ENCODE data around the gene RCAN2.

RCAN2 gene

DNA sequence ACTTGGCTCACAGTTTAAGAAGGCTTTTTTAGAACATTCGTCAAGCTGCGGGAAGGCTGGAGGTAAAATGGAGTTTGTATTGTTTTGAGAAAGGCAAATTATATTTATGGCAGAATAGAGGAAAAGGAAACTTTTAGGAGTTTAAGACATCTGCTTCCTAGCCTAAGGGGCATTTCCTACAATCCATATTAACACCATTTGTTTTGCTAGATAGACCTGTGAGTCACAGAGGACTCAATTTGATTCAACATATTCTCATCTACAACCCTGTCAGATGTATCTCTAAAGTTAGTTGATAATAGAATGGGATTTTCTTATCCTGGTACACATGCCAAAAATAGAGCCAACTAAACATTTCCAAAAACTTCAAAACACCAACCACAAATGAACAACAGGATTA is 35.0 kb downstream of the RCAN2 start:
- H3K4me1 ChIP-seq (ENCODE audit: control insufficient read depth, insufficient read depth, low read length) = no peaks in the 10 kb centered on the region
- H3K36me3 ChIP-seq (ENCODE audit: control insufficient read depth, insufficient read depth, low read length) = no peaks in the 10 kb centered on the region
- H3K9ac ChIP-seq (ENCODE audit: low read length) = no peak overlapping the region
- no peak overlapping the region for H3K27ac ChIP-seq (ENCODE audit: low read depth, low read length)
- H3K4me3 ChIP-seq (ENCODE audit: low read depth, low read length) = no peak overlapping the region
- H3K27me3 ChIP-seq (ENCODE audit: control insufficient read depth, insufficient read depth, low read length) = no peaks in the 10 kb centered on the region
- H3K9me3 ChIP-seq (ENCODE audit: control insufficient read depth, insufficient read depth, low read depth, low read length) = no peaks in the 10 kb centered on the region

DNA sequence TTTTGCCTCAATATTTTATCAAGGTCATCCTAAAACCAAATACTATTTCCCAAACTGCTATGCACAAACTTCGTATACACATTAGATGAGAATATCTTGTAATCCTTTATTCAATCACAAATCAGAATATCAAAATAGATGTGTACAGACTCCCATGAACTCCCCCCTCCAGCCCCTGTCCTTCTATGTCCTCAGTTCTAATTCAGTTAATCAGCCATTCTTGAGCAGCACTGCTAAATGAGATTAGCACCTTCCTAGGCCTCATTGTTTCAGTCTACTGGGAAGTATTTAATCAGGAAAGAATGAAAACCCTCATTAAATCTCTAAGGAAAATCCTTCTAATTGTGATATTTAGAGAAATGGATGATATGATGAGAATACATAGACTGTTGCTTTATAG is 36.6 kb downstream of the RCAN2 start:
- H3K27ac ChIP-seq (ENCODE audit: low read depth, low read length) = no peak overlapping the region
- H3K36me3 ChIP-seq (ENCODE audit: control insufficient read depth, insufficient read depth, low read length) = no peaks in the 10 kb centered on the region
- no peaks in the 10 kb centered on the region for H3K4me1 ChIP-seq (ENCODE audit: control insufficient read depth, insufficient read depth, low read length)
- no peak overlapping the region for H3K4me3 ChIP-seq (ENCODE audit: low read depth, low read length)
- H3K9me3 ChIP-seq (ENCODE audit: control insufficient read depth, insufficient read depth, low read depth, low read length) = no peaks in the 10 kb centered on the region; the same call in 1 of the 2 replicates
- no peaks in the 10 kb centered on the region for H3K27me3 ChIP-seq (ENCODE audit: control insufficient read depth, insufficient read depth, low read length)
- no peak overlapping the region for H3K9ac ChIP-seq (ENCODE audit: low read length)

DNA sequence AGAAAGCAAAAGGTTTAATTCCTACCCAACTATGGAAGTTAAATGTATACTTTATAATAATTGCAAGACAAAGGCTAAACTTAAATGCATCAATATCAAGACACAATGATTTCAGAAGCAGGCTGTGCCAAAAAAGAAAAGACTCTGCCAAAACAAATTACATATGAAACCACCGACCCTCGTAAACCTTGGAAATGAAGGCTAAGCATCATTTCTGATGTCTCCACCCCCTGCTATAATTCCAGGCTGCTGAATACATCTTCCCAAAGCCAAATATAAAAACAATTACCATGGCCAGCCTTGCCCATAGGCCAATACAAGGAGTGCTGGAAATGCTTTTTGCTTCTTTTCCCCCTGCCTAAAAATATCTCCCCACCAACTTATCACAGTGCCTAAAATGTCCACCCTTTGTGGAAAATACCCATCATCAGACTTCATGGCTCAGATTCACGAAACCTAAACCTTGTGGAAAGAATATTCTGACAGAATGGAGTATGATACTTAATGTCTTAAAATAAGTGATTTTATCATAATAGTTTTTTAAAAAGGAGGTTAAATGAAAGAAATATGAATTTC is 37.4 kb downstream of the RCAN2 start:
- Histone ChIP-seq H3K4me3 (ENCODE audit: low read depth, low read length) (no peak overlapping the region), H3K27ac (ENCODE audit: low read depth, low read length) (no peak overlapping the region), H3K9me3 (ENCODE audit: control insufficient read depth, insufficient read depth, low read depth, low read length) (no peaks in the 10 kb centered on the region; the same call in 1 of the 2 replicates), H3K9ac (ENCODE audit: low read length) (no peak overlapping the region), H3K4me1 (ENCODE audit: control insufficient read depth, insufficient read depth, low read length) (no peaks in the 10 kb centered on the region), H3K27me3 (ENCODE audit: control insufficient read depth, insufficient read depth, low read length) (no peaks in the 10 kb centered on the region), H3K36me3 (ENCODE audit: control insufficient read depth, insufficient read depth, low read length) (no peaks in the 10 kb centered on the region)

DNA sequence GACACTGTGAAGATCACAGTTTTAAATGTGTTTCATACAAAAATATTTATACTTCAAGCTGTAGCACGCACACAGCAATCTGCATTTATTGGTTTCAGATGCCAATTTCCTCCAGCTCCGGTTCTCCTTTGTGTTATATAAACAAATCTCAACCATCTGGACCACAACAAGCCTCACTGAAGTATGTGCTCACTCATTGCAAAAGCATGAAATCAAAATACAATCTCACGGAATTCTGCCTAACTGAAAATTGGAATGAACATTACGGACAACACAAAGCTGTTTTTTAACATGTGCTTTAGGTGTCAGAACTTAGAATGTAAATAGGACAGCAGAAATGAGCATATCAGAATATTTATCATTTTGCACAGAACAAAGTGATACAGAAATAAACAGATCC is 38.0 kb downstream of the RCAN2 start:
- Histone ChIP-seq H3K4me3 (ENCODE audit: low read depth, low read length) (no peak overlapping the region), H3K9me3 (ENCODE audit: control insufficient read depth, insufficient read depth, low read depth, low read length) (no peaks in the 10 kb centered on the region; the same call in 1 of the 2 replicates), H3K9ac (ENCODE audit: low read length) (no peak overlapping the region), H3K27ac (ENCODE audit: low read depth, low read length) (no peak overlapping the region), H3K27me3 (ENCODE audit: control insufficient read depth, insufficient read depth, low read length) (no peaks in the 10 kb centered on the region), H3K4me1 (ENCODE audit: control insufficient read depth, insufficient read depth, low read length) (no peaks in the 10 kb centered on the region), H3K36me3 (ENCODE audit: control insufficient read depth, insufficient read depth, low read length) (no peaks in the 10 kb centered on the region)

DNA sequence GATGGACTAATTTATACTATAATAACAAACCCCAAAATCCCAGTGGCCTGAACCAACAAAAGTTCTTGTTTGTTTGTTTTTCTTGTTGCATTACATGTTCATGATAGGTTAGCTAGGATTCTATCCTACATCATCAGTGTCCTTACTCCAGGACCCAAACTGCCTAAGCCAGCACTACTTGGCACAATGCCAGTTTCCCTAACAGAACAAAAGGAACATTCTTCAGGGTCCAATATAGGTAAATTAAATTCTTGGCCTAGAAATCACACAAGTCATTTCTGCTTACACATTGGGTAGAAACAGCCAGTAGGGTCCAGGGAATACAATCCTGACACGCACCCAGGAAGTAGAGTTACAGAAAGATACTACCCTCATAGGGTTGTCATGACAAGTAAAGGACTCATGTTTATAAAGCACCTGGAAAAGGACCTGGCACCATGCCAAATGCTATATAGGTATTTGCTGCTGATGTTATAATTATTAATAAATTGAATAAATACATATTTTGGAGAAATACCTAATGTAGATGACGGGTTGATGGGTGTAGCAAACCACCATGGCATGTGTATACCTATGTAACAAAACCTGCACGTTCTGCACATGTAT is 38.8 kb downstream of the RCAN2 start:
- no peak overlapping the region for H3K27ac ChIP-seq (ENCODE audit: low read depth, low read length)

DNA sequence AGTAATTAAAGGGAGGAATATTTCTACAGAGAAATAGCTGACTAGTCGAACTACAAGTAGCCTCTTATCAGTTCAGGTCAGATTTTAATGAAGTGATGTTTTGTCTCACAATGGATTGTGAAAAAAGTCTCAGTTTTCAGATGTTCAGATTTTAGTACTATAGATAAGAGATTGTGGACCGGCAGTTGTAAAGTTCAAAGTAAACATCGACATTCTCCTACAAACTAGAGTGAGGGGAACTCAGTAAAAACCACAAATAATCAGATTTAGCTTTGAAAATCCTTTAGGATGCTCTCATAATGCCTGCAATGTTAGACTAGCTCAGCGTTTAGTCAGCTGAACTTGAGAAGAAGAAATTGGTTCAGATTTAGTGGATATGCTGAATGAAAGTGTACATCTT is 39.9 kb downstream of the RCAN2 start:
- H3K27ac ChIP-seq (ENCODE audit: low read depth, low read length) = no peak overlapping the region
- H3K4me1 ChIP-seq (ENCODE audit: control insufficient read depth, insufficient read depth, low read length) = no peaks in the 10 kb centered on the region

More for the DNA sequence above, 38.8 kb downstream of the RCAN2 start:
- no peaks in the 10 kb centered on the region; the same call in 1 of the 2 replicates for H3K9me3 ChIP-seq (ENCODE audit: control insufficient read depth, insufficient read depth, low read depth, low read length)
- H3K9ac ChIP-seq (ENCODE audit: low read length) = no peak overlapping the region
- H3K4me3 ChIP-seq (ENCODE audit: low read depth, low read length) = no peak overlapping the region
- H3K36me3 ChIP-seq (ENCODE audit: control insufficient read depth, insufficient read depth, low read length) = no peaks in the 10 kb centered on the region
- no peaks in the 10 kb centered on the region for H3K4me1 ChIP-seq (ENCODE audit: control insufficient read depth, insufficient read depth, low read length)
- no peaks in the 10 kb centered on the region for H3K27me3 ChIP-seq (ENCODE audit: control insufficient read depth, insufficient read depth, low read length)

DNA sequence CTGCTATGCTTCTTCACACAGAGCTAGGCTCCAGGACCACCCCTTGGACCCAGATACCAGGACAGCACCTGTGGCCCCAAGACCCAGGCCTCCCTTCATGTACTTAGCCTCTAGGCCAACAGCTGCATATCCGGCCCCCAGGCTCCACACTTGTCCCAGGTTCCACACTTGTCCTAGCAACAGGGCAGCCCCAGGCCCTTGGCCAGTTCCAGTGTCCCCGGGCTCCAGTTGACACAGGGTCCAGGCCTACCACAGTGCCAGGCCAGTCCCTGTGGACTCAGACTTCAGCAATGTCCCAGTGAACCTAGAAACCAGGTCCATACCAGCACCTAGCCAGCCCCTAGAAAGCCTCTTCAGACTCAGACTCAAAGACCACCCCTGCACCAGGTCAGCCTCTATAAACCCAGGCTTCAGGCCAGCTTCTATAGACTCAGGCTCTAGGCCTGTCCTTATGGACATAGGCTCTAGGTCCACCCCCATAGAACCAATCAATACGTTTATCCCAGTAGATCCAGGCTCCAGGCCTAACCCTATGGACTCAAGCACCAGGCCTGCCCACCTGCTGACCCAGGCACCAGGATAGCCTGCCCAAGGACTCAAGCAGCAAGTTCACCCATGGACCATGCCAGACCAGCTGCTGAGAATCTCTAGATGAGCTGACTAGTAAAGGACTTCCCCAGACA is 46.3 kb downstream of the RCAN2 start:
- no peak overlapping the region for H3K4me3 ChIP-seq (ENCODE audit: low read depth, low read length)
- H3K27ac ChIP-seq (ENCODE audit: low read depth, low read length) = no peak overlapping the region
- peaks cover 4% of the 10 kb centered on the region; the same call in 1 of the 2 replicates for H3K9me3 ChIP-seq (ENCODE audit: control insufficient read depth, insufficient read depth, low read depth, low read length)
- no peaks in the 10 kb centered on the region for H3K4me1 ChIP-seq (ENCODE audit: control insufficient read depth, insufficient read depth, low read length)
- H3K27me3 ChIP-seq (ENCODE audit: control insufficient read depth, insufficient read depth, low read length) = no peaks in the 10 kb centered on the region
- no peak overlapping the region for H3K9ac ChIP-seq (ENCODE audit: low read length)
- no peaks in the 10 kb centered on the region for H3K36me3 ChIP-seq (ENCODE audit: control insufficient read depth, insufficient read depth, low read length)

More for the DNA sequence above, 39.9 kb downstream of the RCAN2 start:
- Histone ChIP-seq H3K27me3 (ENCODE audit: control insufficient read depth, insufficient read depth, low read length) (no peaks in the 10 kb centered on the region), H3K9me3 (ENCODE audit: control insufficient read depth, insufficient read depth, low read depth, low read length) (no peaks in the 10 kb centered on the region; the same call in 1 of the 2 replicates), H3K9ac (ENCODE audit: low read length) (no peak overlapping the region), H3K36me3 (ENCODE audit: control insufficient read depth, insufficient read depth, low read length) (no peaks in the 10 kb centered on the region), H3K4me3 (ENCODE audit: low read depth, low read length) (no peak overlapping the region)

DNA sequence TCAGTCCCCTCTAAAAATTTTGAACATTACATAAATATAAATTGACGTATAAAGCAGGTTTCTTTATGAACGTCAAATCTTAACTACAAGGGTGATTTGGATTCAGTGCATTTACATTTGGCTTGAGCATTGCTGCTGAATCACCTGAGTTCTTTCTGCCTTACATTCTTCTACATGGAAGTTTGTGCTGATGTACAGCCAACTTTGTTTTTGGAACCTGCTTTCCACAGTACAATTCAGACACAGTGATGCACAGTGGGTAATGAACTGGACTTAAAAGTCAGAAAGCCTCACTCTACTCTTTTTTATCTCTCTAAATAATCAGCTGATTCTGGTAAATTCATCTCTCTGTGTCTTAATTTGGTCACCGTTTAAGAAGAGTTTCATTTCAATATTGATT is 47.6 kb downstream of the RCAN2 start:
- no peaks in the 10 kb centered on the region for H3K36me3 ChIP-seq (ENCODE audit: control insufficient read depth, insufficient read depth, low read length)
- no peaks in the 10 kb centered on the region for H3K27me3 ChIP-seq (ENCODE audit: control insufficient read depth, insufficient read depth, low read length)
- no peak overlapping the region for H3K9ac ChIP-seq (ENCODE audit: low read length)
- H3K27ac ChIP-seq (ENCODE audit: low read depth, low read length) = no peak overlapping the region
- no peak overlapping the region for H3K4me3 ChIP-seq (ENCODE audit: low read depth, low read length)
- H3K9me3 ChIP-seq (ENCODE audit: control insufficient read depth, insufficient read depth, low read depth, low read length) = peaks cover 4% of the 10 kb centered on the region; the same call in 1 of the 2 replicates
- no peaks in the 10 kb centered on the region for H3K4me1 ChIP-seq (ENCODE audit: control insufficient read depth, insufficient read depth, low read length)

DNA sequence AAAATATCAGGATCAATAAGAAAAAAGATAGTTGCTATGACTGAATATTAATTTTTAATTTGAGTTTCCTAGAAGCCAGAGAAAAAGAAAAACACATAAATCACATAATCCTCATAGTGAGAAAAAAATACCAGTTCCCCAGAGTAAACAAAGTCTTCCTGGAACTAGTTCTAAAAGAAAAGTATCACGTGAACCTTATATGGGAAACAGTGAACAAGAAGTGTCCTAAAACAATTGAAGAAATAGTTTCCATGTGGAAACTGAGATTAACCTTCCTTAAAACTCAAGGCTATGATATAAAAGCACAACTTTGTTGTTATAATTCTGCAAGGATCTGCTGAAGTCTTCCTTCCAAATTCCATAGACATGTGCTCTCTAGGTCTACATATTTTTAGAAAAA is 50.6 kb downstream of the RCAN2 start:
- Histone ChIP-seq H3K9ac (ENCODE audit: low read length) (no peak overlapping the region), H3K4me1 (ENCODE audit: control insufficient read depth, insufficient read depth, low read length) (peaks cover 3% of the 10 kb centered on the region; the same call in 1 of the 2 replicates), H3K36me3 (ENCODE audit: control insufficient read depth, insufficient read depth, low read length) (no peaks in the 10 kb centered on the region), H3K4me3 (ENCODE audit: low read depth, low read length) (no peak overlapping the region), H3K27ac (ENCODE audit: low read depth, low read length) (no peak overlapping the region), H3K9me3 (ENCODE audit: control insufficient read depth, insufficient read depth, low read depth, low read length) (peaks cover 4% of the 10 kb centered on the region; the same call in 1 of the 2 replicates), H3K27me3 (ENCODE audit: control insufficient read depth, insufficient read depth, low read length) (no peaks in the 10 kb centered on the region)

DNA sequence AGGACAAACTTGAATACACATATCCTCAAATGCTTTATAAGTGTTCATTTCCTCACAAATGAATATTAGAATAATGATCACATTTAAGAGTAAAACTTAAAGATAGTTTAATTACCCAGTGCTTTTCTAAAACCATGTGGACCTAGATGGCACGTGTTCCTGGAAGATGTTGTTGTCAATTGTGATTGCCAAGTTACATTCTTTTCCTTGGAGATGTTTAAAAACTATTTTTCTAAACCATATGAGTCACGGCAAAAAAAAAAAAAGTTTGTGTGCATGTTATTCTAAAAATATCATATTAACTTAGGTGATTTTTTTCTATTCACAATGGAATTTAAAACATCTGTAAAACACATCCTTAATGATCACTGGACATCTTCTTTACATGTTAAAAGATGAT is 51.1 kb downstream of the RCAN2 start:
- no peak overlapping the region for H3K9ac ChIP-seq (ENCODE audit: low read length)
- no peaks in the 10 kb centered on the region for H3K27me3 ChIP-seq (ENCODE audit: control insufficient read depth, insufficient read depth, low read length)
- no peaks in the 10 kb centered on the region for H3K36me3 ChIP-seq (ENCODE audit: control insufficient read depth, insufficient read depth, low read length)
- H3K4me1 ChIP-seq (ENCODE audit: control insufficient read depth, insufficient read depth, low read length) = peaks cover 7% of the 10 kb centered on the region; the same call in 1 of the 2 replicates
- no peak overlapping the region for H3K4me3 ChIP-seq (ENCODE audit: low read depth, low read length)
- peaks cover 2% of the 10 kb centered on the region; the same call in 1 of the 2 replicates for H3K9me3 ChIP-seq (ENCODE audit: control insufficient read depth, insufficient read depth, low read depth, low read length)
- H3K27ac ChIP-seq (ENCODE audit: low read depth, low read length) = no peak overlapping the region

DNA sequence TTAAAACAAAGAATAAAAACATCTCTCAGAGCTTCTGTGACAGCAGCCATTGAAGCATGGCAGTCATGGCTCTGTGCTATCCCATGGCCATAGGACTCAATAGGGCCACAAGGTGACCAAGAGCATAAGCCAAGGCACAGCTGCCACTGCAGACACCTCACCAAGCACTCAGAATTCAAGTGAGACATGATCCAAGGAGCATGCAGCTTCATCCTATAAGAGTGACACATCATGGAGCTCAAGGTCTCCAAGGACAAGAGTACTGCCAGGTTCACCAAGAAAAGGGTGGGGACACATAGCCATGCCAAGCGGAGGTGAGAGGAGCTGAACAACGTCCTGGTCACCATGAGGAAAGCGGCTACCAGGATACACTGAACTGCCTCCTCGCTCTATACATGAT is 53.0 kb downstream of the RCAN2 start:
- Histone ChIP-seq H3K9ac (ENCODE audit: low read length) (no peak overlapping the region), H3K36me3 (ENCODE audit: control insufficient read depth, insufficient read depth, low read length) (no peaks in the 10 kb centered on the region), H3K9me3 (ENCODE audit: control insufficient read depth, insufficient read depth, low read depth, low read length) (0 out of 2 replicates have a peak, but pooled peaks cover 3% of the 10 kb centered on the region), H3K27me3 (ENCODE audit: control insufficient read depth, insufficient read depth, low read length) (no peaks in the 10 kb centered on the region), H3K27ac (ENCODE audit: low read depth, low read length) (no peak overlapping the region), H3K4me1 (ENCODE audit: control insufficient read depth, insufficient read depth, low read length) (peaks cover 7% of the 10 kb centered on the region; the same call in 1 of the 2 replicates), H3K4me3 (ENCODE audit: low read depth, low read length) (no peak overlapping the region)
